Activated T-cell treated with anti-CD3 and anti-CD28 coated beads, Interleukin-2, amount 50 U/mL, for 4 hours (primary cell): ENCODE measurements around the gene C11orf16. TPM values are rescaled to one million over a fixed set of nuclear protein-coding genes. Genes with fewer than 3 reads are reported as not detected.
"Not testable (repeated sequence)": the region's sequence is repeated elsewhere in the genome, so short reads cannot be mapped to it uniquely, and the experiment has no call there.

Experiments used
- ATAC-seq, 2 donors: fragments of 200-7000 bp; cut with Tn5 transposase; one replicate each; pipeline ENCODE4 v1.10.0; 2021
- DNase-seq: peaks from one replicate; pipeline ENCODE4 v3.0.0-alpha.2; 2020
- H3K27me3 Mint-ChIP-seq: one replicate; pipeline ENCODE4 v1.8.0; 2021; ENCODE audit warnings: low read depth, mixed read lengths
- H3K36me3 Mint-ChIP-seq: one replicate; pipeline ENCODE4 v1.8.0; 2022; ENCODE audit warnings: mixed read lengths; ENCODE audit not compliant: insufficient read depth
- H3K4me1 Mint-ChIP-seq: one replicate; pipeline ENCODE4 v1.8.0; 2021; ENCODE audit warnings: low read depth, mixed read lengths
- H3K4me3 Mint-ChIP-seq: one replicate; pipeline ENCODE4 v1.8.0; 2021; ENCODE audit warnings: mild to moderate bottlenecking, moderate library complexity, mixed read lengths
- H3K9me3 Mint-ChIP-seq: one replicate; pipeline ENCODE4 v1.8.0; 2021; ENCODE audit warnings: mixed read lengths
- total RNA-seq, 3 donors: library from RNA; stranded (reverse); gene quantifications; one replicate each; pipeline ENCODE4 v1.2.1, GENCODE V29; 2021

The C11orf16 gene
- total RNA-seq: not detected

DNA sequence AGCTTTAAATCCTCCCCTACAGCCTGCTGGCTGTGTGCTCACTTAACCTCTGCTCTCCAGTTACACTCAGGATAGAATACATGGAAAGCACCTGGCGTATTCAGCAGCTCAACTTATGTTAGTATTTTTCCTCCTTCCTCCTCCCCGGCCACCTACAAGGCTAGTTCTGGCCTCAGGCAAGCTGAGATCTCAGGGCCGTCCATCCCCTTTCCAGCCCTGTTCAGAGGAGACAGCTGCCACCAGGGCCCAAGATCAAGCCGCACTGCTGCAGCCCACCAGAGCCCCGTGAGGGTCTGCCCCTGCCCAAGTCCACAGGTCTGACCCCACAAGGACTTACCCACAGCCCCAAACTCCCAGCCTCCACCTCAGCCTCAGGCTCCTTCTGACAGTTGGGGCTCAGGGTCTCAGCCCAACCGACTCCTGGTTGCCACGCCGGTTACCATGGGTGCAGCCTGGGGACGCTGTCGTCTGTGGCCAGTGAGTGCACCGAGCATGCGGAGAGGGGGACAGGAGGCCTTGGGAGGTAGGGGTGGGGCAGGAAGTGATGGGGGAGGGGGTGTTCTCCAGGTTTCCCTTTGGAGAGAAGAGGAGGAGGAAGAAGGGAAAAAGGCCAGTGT lies at the start of gene C11orf16:
TSS of gene C11orf16 (minus strand) at position 384 of the 617 bp plus-strand sequence. CDS start 639 bp downstream, outside the sequence.
- DNase-seq (no peak), ATAC-seq (no peak)
- Mint-ChIP-seq H3K9me3 (no peaks in the 10 kb centered on the region), H3K4me3 (no peak within 1 kb of the TSS), H3K36me3 (no peaks in the 10 kb centered on the region), H3K27me3 (no peaks in the 10 kb centered on the region), H3K4me1 (no peaks in the 10 kb centered on the region)

- Mint-ChIP-seq H3K9me3 (no peaks in the 10 kb centered on the region), H3K4me1 (no peaks in the 10 kb centered on the region), H3K36me3 (no peaks in the 10 kb centered on the region), H3K4me3 (no peak overlapping the region), H3K27me3 (no peaks in the 10 kb centered on the region)
- DNase-seq (no peak), ATAC-seq (no peak)
These were observed 47.7 kb upstream of the C11orf16 start for GRCh38 chr11:8980485-8980884.

DNA sequence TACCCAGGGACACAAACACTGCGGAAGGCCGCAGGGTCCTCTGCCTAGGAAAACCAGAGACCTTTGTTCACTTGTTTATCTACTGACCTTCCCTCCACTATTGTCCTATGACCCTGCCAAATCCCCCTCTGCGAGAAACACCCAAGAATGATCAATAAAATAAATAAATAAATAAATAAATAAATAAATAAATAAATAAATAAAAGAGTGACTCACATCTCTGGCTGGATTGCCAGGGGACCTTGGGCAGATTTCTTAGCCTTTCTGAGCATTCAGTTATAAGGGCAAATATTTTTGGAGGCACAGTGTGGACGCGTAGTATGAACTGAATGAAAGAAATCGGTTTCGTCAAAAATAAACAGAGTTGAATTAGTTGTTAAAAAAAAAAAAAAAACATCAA lies 46.6 kb upstream of the C11orf16 start:
- H3K36me3 Mint-ChIP-seq, H3K27me3 Mint-ChIP-seq, H3K4me3 Mint-ChIP-seq, DNase-seq, H3K4me1 Mint-ChIP-seq, H3K9me3 Mint-ChIP-seq, ATAC-seq: not testable (repeated sequence)

DNA sequence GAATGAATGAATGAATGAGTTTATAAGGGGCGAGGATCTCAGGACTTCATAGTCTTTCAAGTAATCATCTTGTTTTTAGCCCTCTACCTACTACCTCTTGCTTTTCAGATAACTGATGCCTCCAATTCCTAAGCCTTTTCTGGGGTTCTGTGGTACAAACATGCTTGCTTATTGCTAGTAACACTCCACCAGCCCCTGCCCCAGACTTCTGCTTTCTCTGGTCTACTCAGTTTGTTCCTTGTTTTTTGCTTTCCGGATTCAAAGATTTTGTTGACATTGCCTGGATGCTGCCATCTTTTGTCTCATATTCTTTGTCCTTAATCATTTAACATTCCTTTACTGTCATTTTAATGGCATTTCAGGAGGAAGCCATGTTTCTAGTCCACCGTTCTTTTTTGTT lies 40.4 kb upstream of the C11orf16 start:
- Mint-ChIP-seq H3K4me3 (no peak overlapping the region), H3K27me3 (no peaks in the 10 kb centered on the region), H3K36me3 (no peaks in the 10 kb centered on the region), H3K4me1 (no peaks in the 10 kb centered on the region), H3K9me3 (no peaks in the 10 kb centered on the region)
- ATAC-seq (no peak), DNase-seq (no peak)

DNA sequence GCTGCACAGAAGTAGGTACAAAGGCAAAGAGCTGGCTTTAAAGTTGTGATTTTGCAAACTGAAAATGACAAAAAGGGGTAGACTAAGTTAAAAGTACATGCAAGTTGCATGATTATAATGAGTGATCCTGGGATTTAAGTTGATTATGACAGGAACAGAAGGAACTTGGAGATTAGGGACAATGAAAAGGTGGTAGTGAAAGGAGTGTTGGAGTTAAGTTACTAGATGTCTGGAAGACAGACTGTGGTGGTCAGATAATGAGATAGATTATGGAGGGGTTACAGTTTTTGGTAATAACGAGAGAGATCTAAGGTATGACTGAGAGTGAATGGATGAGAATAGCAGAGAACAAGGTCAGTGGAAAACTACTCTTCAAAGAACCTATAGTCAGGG lies 39.2 kb upstream of the C11orf16 start:
- H3K4me3 Mint-ChIP-seq: no peak overlapping the region
- DNase-seq (no peak), ATAC-seq (no peak)
- no peaks in the 10 kb centered on the region for H3K9me3 Mint-ChIP-seq
- peaks cover 3% of the 10 kb centered on the region for H3K36me3 Mint-ChIP-seq
- H3K4me1 Mint-ChIP-seq: no peaks in the 10 kb centered on the region
- no peaks in the 10 kb centered on the region for H3K27me3 Mint-ChIP-seq

- ATAC-seq: no peak
- no peaks in the 10 kb centered on the region for H3K4me1 Mint-ChIP-seq
- no peak overlapping the region for H3K4me3 Mint-ChIP-seq
- DNase-seq: no peak
- H3K9me3 Mint-ChIP-seq: no peaks in the 10 kb centered on the region
- H3K36me3 Mint-ChIP-seq: peaks cover 3% of the 10 kb centered on the region
- no peaks in the 10 kb centered on the region for H3K27me3 Mint-ChIP-seq
These were observed 38.6 kb upstream of the C11orf16 start for GRCh38 chr11:8971196-8971923.

DNA sequence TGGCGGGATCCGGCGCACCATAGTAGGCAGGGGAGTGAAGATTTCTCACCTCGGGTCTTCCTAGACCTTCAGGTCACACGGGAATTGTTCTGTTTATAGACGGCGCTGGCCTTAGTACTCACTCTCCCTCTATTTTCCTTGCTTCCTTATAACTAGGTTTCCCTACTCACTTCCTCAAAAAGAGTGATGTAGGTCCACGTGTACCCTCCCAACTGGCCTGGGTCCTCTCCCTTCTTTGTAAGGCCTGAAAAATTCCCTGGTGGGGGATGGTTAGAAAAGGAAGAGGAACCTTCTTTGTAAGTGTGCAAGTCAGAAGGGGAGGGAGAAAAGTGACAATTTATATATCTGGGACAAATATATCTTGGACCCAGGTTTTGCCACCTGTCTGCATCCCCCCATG lies 34.4 kb upstream of the C11orf16 start:
- peaks cover 3% of the 10 kb centered on the region for H3K36me3 Mint-ChIP-seq
- peaks cover 20% of the 10 kb centered on the region for H3K4me1 Mint-ChIP-seq
- no peak overlapping the region for H3K4me3 Mint-ChIP-seq
- no peaks in the 10 kb centered on the region for H3K9me3 Mint-ChIP-seq
- H3K27me3 Mint-ChIP-seq: no peaks in the 10 kb centered on the region
- DNase-seq (no peak), ATAC-seq (no peak)

- Mint-ChIP-seq H3K9me3 (no peaks in the 10 kb centered on the region), H3K36me3 (peaks cover 10% of the 10 kb centered on the region), H3K27me3 (no peaks in the 10 kb centered on the region), H3K4me3 (peak within 1 kb of the TSS; percentile 99), H3K4me1 (peaks cover 28% of the 10 kb centered on the region)
- ATAC-seq: peak; percentile 90 to 91
- DNase-seq: peak; percentile 59
These were observed 31.9 kb upstream of the C11orf16 start, which contains the start of gene TMEM9B for GRCh38 chr11:8964324-8965320. Gene TMEM9B, minus strand, starts transcription at chr11:8964442. Its CDS starts 129 bp downstream, at chr11:8964313.

GRCh38 chr11:8963569-8964323 lies 31.0 kb upstream of the C11orf16 start:
- H3K4me3 Mint-ChIP-seq: peak overlapping the region; percentile 99
- H3K27me3 Mint-ChIP-seq: no peaks in the 10 kb centered on the region
- DNase-seq (peak; percentile 71), ATAC-seq (peak; percentile 79 to 81)
- H3K9me3 Mint-ChIP-seq: no peaks in the 10 kb centered on the region
- peaks cover 29% of the 10 kb centered on the region for H3K4me1 Mint-ChIP-seq
- peaks cover 10% of the 10 kb centered on the region for H3K36me3 Mint-ChIP-seq

DNA sequence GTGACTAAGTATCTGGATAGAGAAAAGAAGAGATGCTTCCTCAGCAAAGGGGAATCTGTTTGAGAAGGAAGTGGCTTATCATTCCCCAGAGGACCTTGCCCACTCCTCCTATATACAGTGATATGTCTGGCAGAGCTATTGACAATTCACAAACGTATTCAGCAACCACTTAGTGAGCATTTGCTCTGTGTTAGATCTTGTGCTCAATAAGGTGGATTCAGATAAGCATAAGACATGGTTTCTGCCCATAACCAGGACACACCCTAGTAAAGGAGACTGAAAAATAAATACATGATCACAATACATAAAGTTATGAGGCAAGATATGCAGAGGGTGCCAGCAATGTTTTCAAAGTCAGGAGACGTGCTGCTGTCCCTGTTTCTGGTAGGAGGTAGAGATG lies 30.1 kb upstream of the C11orf16 start:
- no peak for ATAC-seq
- H3K4me1 Mint-ChIP-seq: peaks cover 29% of the 10 kb centered on the region
- no peaks in the 10 kb centered on the region for H3K27me3 Mint-ChIP-seq

GRCh38 chr11:8961401-8961800 lies 28.7 kb upstream of the C11orf16 start:
- H3K4me1 Mint-ChIP-seq: peaks cover 36% of the 10 kb centered on the region
- no peaks in the 10 kb centered on the region for H3K9me3 Mint-ChIP-seq
- no peak for DNase-seq
- no peaks in the 10 kb centered on the region for H3K27me3 Mint-ChIP-seq
- peaks cover 8% of the 10 kb centered on the region for H3K36me3 Mint-ChIP-seq
- no peak for ATAC-seq
- H3K4me3 Mint-ChIP-seq: no peak overlapping the region

More for the DNA sequence above, 30.1 kb upstream of the C11orf16 start:
- Mint-ChIP-seq H3K4me3 (peak overlapping the region; percentile 99), H3K36me3 (peaks cover 10% of the 10 kb centered on the region), H3K9me3 (no peaks in the 10 kb centered on the region)
- no peak for DNase-seq

GRCh38 chr11:8959546-8960166 lies 26.9 kb upstream of the C11orf16 start:
- Mint-ChIP-seq H3K9me3 (no peaks in the 10 kb centered on the region), H3K36me3 (peaks cover 13% of the 10 kb centered on the region), H3K4me1 (peaks cover 28% of the 10 kb centered on the region), H3K4me3 (no peak overlapping the region), H3K27me3 (no peaks in the 10 kb centered on the region)
- DNase-seq (no peak), ATAC-seq (peak in 1 of 2 donors; percentile 13)

GRCh38 chr11:8956860-8957259 lies 24.1 kb upstream of the C11orf16 start:
- DNase-seq: no peak
- H3K27me3 Mint-ChIP-seq: no peaks in the 10 kb centered on the region
- H3K36me3 Mint-ChIP-seq: peaks cover 23% of the 10 kb centered on the region
- H3K4me1 Mint-ChIP-seq: peaks cover 16% of the 10 kb centered on the region
- ATAC-seq: no peak
- H3K4me3 Mint-ChIP-seq: no peak overlapping the region
- H3K9me3 Mint-ChIP-seq: no peaks in the 10 kb centered on the region
